ENCODE results near the gene STUM. TPM values are rescaled to one million over a fixed set of nuclear protein-coding genes. Genes with fewer than 3 reads are reported as not detected.

The STUM gene
- total and polyA plus RNA-seq, 2 experiments from 2014 or later, result 0.07 TPM; not detected in 1

DNA sequence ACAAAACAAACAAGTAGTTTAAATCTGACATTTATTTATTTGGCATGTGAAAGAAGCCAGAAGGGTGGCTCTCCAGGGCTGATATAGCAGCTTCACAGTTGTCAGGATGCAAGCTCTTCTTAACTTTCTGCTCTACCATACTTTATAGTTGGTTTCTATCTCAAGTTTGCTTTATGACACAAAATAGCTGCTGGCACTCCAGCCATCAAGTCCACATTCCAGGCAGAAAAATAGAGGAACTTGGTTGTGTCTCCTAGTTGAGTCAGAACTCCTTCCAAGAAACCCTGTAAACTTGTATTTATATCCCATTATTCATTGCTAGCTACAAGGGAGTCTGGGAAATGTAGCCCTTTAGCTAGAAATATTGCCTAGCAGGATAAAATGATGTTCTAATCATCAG, 24.0 kb upstream of the STUM start:
- DNase-seq (ENCODE audit: low spot score), result no peak
- Histone ChIP-seq H3K4me1 (ENCODE audit: insufficient read depth) (no peaks in the 10 kb centered on the region), H3K9me2 (replicated peaks; ENCODE audit: insufficient read depth) (no peaks in the 10 kb centered on the region), H3K27ac (no peak overlapping the region), H3K4me3 (no peak overlapping the region), H4K20me1 (ENCODE audit: insufficient read depth, poor library complexity, severe bottlenecking) (no peaks in the 10 kb centered on the region), H3K27me3 (no peaks in the 10 kb centered on the region), H3K79me2 (no peaks in the 10 kb centered on the region), H3K4me2 (no peak overlapping the region), H3K36me3 (replicated peaks; ENCODE audit: insufficient read depth, low read depth) (no peaks in the 10 kb centered on the region), H2AFZ (no peak overlapping the region), H3K9me3 (ENCODE audit: low read depth) (no peaks in the 10 kb centered on the region)
- TF ChIP-seq, protein P1, sequence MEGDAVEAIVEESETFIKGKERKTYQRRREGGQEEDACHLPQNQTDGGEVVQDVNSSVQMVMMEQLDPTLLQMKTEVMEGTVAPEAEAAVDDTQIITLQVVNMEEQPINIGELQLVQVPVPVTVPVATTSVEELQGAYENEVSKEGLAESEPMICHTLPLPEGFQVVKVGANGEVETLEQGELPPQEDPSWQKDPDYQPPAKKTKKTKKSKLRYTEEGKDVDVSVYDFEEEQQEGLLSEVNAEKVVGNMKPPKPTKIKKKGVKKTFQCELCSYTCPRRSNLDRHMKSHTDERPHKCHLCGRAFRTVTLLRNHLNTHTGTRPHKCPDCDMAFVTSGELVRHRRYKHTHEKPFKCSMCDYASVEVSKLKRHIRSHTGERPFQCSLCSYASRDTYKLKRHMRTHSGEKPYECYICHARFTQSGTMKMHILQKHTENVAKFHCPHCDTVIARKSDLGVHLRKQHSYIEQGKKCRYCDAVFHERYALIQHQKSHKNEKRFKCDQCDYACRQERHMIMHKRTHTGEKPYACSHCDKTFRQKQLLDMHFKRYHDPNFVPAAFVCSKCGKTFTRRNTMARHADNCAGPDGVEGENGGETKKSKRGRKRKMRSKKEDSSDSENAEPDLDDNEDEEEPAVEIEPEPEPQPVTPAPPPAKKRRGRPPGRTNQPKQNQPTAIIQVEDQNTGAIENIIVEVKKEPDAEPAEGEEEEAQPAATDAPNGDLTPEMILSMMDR (IDR thresholded peaks at IDR 0.05; ENCODE audit: poor library complexity), result no peak
- no peak for TF ChIP-seq EZH2phosphoT487 (IDR thresholded peaks at IDR 0.05; ENCODE audit: low read depth, severe bottlenecking, unreplicated experiment)
- TF ChIP-seq EZH2 (IDR thresholded peaks at IDR 0.05; ENCODE audit: borderline replicate concordance), result no peak

DNA sequence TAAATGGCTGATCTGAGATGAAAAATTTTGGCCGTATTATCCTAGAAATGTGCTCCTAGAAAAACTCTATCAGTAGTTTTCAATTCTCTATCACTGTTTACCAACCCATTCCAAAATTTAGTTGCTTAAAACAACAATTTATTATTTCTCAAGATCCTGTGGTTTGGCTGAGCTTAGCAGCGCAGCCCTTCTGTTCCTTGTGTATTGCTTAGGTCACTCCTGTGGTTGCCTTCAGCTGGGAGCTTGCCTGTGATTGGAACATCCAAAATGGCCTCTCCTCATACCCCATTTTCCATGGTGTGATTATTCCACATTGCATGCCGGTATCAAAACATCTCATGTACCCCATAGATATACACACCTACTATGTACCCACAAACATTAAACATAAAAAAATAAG, 22.8 kb upstream of the STUM start:
- no peaks in the 10 kb centered on the region for H4K20me1 ChIP-seq (ENCODE audit: insufficient read depth, poor library complexity, severe bottlenecking)
- H3K9me3 ChIP-seq (ENCODE audit: low read depth), result no peaks in the 10 kb centered on the region
- no peak overlapping the region for H2AFZ ChIP-seq
- no peaks in the 10 kb centered on the region for H3K79me2 ChIP-seq
- 99% methylated on average over 3 of the region's 3 CpGs for WGBS (ENCODE audit: low lambda C conversion rate, missing lambda C conversion rate)
- no peaks in the 10 kb centered on the region for H3K9me2 ChIP-seq (replicated peaks; ENCODE audit: insufficient read depth)
- H3K4me1 ChIP-seq (ENCODE audit: insufficient read depth), result no peaks in the 10 kb centered on the region
- no peak overlapping the region for H3K4me3 ChIP-seq
- no peak for DNase-seq (ENCODE audit: low spot score)
- no peak overlapping the region for H3K4me2 ChIP-seq
- TF ChIP-seq, protein P1 (IDR thresholded peaks at IDR 0.05; ENCODE audit: poor library complexity), result no peak
- TF ChIP-seq EZH2phosphoT487 (IDR thresholded peaks at IDR 0.05; ENCODE audit: low read depth, severe bottlenecking, unreplicated experiment) (no peak), EZH2 (IDR thresholded peaks at IDR 0.05; ENCODE audit: borderline replicate concordance) (no peak)
- no peaks in the 10 kb centered on the region for H3K27me3 ChIP-seq
- H3K27ac ChIP-seq, result no peak overlapping the region
- H3K36me3 ChIP-seq (replicated peaks; ENCODE audit: insufficient read depth, low read depth), result no peaks in the 10 kb centered on the region

DNA sequence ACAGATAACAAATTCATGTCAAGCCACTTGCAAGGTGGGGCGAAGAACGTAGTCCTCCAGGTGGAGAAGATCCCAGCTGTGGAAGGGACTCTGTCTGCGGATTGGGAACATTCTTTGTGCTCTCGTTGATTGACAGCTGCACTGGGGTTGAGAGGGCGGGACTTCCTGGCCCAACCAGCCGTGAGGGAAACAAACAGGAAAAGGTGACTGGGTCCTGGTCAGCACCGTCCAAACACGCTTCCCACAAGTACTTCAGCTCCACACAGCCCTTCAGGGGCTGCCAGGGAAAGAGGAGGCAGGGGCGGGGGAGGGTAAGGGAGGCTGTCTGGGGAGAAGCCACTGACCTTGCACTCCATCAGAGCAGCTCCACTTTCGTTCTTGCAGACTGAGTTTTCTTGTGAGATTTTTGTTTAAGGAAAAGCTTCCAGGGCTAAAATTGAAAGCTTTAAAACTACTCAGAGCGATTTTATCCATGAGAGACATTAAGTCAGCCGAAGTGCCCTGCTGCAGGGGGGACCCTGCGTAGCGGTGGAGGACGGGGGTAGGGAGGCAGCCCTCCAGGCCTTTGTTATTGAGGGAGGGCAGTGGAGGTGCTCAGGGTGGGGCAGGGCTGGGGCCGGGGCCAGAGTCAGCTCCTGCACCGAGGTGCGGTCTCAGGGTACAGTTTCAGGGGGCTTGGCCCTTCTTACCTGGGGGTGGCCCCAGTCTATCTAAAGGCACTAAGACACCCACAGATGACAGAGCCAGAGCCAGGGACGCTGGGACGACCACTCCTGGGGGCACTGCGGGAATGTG, 21.6 kb upstream of the STUM start:
- H3K79me2 ChIP-seq, result no peaks in the 10 kb centered on the region
- no peaks in the 10 kb centered on the region for H3K9me2 ChIP-seq (replicated peaks; ENCODE audit: insufficient read depth)
- no peaks in the 10 kb centered on the region for H3K9me3 ChIP-seq (ENCODE audit: low read depth)
- no peak for TF ChIP-seq EZH2phosphoT487 (IDR thresholded peaks at IDR 0.05; ENCODE audit: low read depth, severe bottlenecking, unreplicated experiment)
- TF ChIP-seq, protein P1 (IDR thresholded peaks at IDR 0.05; ENCODE audit: poor library complexity), result no peak
- no peak for TF ChIP-seq EZH2 (IDR thresholded peaks at IDR 0.05; ENCODE audit: borderline replicate concordance)
- H3K4me2 ChIP-seq, result no peak overlapping the region
- no peaks in the 10 kb centered on the region for H3K27me3 ChIP-seq
- no peaks in the 10 kb centered on the region for H3K4me1 ChIP-seq (ENCODE audit: insufficient read depth)
- no peaks in the 10 kb centered on the region for H3K36me3 ChIP-seq (replicated peaks; ENCODE audit: insufficient read depth, low read depth)
- WGBS (ENCODE audit: low lambda C conversion rate, missing lambda C conversion rate), result 84% methylated on average over 18 of the region's 21 CpGs
- no peaks in the 10 kb centered on the region for H4K20me1 ChIP-seq (ENCODE audit: insufficient read depth, poor library complexity, severe bottlenecking)
- peak overlapping the region; percentile 40 for H2AFZ ChIP-seq
- no peak overlapping the region for H3K27ac ChIP-seq
- no peak overlapping the region for H3K4me3 ChIP-seq
- no peak for DNase-seq (ENCODE audit: low spot score)
